Epidermal melanocyte (primary cell): ENCODE data around the gene CMIP.
"Not testable (repeated sequence)": the region's sequence is repeated elsewhere in the genome, so short reads cannot be mapped to it uniquely, and the experiment has no call there.

ENCODE experiments used
- DNase-seq: peaks from one replicate; pipeline ENCODE4 v3.0.0; 2011; ENCODE audit warnings: low spot score; ENCODE audit not compliant: insufficient read length

CMIP gene

DNA sequence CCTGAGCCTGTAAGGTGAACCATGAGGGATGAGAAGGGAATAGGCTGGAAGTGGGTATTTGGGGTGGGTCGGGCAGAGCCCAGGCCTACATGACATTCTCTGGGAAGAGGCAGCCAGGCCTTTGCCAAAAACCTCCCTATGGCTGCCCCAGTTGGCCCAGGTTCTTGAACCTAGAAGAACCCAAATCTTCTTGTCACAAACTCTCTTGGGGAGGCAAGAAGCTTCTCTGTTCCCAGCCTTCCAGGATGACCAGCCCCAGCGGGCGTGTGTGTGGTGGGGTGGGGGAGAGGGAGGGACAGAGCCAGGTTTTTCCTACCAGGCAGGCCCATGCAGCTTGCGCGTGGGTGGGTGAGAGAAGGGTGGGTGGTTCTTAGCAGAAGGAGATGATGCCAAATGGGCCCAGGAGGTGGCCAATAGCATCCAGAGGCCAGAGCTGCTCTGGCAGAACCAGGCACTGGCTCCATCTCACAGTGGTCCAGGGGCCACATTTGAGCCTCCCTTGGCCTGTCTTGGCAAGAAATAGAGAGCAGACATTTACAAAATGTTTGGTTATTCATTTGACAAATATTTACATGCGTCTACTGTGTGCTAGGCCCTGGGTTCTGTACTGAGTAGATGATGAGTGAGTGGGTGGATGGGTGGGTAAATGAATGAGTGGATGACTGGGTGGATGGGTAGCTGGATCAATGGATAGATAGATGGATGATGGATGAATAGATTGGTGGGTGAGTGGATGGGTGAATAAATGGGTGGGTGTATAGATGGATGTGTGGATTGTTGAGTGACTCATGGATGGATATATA, 290.2 kb downstream of the CMIP start:
- no peak for DNase-seq

DNA sequence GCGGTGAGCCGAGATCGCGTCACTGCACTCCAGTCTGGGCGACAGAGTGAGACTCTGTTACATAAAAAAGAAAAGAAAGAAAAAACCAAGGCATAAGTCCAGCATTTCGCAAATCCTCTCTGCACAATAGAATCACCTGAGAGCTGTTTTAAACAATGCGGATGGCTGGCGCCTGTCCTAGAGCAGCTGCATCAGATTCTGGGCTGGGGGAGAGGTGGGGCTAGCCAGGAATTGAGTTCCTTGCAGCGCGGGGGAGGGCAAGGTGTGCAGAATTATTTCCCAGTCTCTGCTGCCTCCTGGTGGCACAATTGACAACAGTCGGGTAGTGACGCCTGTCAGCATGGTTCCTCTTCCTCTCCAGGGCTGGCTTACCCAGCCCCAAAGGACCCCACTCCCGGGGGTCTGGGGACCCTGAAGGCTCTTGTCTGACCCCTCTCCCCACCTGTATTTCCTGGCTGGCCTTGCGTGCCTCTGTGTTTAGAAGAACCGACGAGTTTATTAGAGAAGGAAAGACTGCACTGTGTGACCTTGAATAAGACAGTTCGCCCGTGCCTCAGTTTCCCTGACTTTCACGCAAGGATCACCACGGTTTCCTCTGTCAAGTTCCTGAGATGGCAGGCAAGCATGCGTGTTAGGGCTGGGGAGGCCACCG, 293.4 kb downstream of the CMIP start:
- peak; percentile 67 for DNase-seq

DNA sequence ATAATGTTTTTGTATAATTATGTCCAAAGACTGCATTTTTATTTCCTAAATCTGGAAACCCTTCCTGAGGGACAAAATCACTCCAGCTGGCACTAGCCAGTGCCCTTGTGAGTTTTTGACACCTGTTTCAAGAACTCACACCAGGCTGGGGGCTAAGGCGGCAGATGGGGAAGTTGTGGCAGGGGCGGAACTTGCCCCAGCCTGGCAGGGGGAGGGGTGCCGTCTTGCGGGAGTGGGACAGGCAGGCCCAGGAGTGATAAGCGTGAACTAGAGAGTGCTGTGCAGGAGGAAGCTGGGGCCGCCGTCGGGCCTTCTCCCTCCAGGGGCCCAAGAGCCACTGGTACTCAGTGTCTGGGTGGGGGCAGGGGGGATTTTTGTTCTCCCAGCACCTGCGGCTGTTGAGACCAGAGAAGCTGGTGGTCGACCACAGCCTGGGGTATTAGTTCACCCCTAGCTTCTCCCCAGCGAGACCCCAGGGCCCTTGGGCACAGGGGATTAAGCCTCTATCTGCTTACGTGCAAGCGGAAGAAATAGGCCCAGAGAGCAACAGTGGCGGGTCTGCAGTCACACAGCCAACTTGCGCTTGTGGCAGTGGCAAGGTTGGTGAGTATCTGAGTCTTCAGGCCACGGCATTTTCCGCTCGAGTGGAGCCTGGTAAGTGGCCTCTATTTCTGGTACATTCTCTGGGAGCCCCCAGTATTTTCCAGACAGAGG, 294.3 kb downstream of the CMIP start:
- DNase-seq = no peak

- no peak for DNase-seq
Observed at GRCh38 chr16:81739503-81739902, 294.9 kb downstream of the CMIP start.

DNA sequence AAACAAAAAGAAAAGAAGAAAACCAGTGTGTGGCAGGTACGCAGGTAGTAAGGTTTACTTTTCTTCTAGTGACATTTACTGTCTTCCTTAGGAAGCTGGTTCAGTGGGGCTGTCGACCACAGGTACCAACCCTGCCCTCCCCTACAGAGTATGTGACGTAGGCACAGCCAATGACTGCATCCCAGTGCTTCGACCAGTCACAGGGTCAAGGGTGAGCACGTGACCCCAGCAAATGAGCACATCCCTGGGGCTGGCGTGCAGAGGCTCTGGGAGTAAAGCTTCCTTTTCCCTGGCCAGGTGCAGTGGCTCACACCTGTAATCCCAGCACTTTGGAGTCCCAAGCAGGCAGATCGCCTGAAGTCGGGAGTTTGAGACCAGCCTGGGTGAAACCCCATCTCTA, 295.6 kb downstream of the CMIP start:
- no peak for DNase-seq

- DNase-seq = not testable (repeated sequence)
Observed at GRCh38 chr16:81741430-81741770, 296.8 kb downstream of the CMIP start.

GRCh38 chr16:81744385-81744784, 299.8 kb downstream of the CMIP start:
- no peak for DNase-seq

- no peak for DNase-seq
Observed at GRCh38 chr16:81744911-81745310, 300.3 kb downstream of the CMIP start.

- peak; percentile 59 for DNase-seq
Observed at GRCh38 chr16:81745704-81746558, 301.3 kb downstream of the CMIP start.

- DNase-seq = no peak
Observed at GRCh38 chr16:81746566-81746965, 302.0 kb downstream of the CMIP start.

DNA sequence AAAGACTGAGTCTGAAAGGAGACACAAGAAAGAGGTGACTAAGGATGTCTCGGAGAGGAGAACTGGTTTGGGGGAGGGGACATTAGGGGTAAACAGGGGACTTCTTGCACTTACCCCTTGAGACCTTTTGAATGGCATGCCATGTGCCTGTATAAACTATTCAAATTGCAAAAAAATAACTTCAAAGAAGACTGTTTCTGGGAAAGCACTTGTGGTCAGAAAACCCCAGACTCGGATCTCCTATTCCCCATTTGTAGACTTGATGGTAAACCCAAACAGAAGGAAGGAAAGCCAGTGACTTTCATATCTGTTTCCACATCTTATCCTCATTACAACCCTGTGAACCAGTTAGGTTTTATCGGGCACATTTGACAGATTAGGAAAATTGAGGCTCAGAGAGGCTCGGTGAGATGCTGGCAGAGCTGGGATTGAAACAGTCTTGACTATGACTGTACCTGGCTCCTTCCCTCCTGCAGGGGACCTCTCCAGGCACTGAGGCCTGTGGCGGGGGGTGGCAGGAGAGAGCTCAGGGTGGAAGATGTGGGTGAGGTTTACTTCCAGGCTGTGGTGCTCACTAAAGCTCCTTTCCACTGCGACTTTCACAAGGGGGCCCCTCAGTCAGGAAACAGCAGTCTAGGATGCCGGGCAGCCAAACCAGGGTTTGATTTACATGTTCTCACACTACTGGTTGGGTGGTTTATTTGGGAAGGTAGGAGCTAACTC, 304.0 kb downstream of the CMIP start:
- no peak for DNase-seq

DNA sequence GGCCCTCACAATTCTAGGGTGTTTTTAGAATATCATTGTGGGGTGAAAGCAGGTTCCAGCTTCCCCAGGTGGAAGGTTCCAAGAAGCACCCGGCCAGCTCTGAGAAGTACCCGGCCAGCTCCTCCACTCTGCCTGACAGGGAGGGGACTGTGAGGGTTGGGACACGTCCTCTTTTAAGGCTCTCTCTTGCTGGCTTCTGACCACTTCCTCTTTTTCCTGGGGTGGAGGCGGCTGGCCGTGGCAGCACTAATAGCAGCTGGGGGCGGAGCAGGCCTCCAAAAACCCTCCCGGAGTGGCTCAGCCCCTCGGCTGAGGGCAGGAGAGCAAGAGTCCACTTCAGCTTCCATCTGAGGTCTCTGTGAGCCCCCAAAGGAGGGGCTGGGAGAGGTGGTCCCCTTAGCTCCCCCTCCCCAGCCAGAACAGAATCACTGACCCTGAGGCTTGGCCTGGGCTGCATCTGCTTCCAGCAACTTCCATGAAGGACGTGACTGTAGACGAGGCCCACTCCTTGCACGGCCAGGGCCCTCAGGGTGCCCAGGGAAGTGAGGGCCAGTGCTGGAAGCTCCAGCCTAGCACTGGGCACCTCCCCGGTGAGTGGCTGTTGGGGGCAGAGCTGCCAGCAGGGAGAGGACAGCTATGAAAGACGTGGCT, 307.7 kb downstream of the CMIP start:
- DNase-seq = no peak

GRCh38 chr16:81752876-81753227, 308.2 kb downstream of the CMIP start:
- no peak for DNase-seq

GRCh38 chr16:81754858-81755257, 310.2 kb downstream of the CMIP start:
- no peak for DNase-seq

DNA sequence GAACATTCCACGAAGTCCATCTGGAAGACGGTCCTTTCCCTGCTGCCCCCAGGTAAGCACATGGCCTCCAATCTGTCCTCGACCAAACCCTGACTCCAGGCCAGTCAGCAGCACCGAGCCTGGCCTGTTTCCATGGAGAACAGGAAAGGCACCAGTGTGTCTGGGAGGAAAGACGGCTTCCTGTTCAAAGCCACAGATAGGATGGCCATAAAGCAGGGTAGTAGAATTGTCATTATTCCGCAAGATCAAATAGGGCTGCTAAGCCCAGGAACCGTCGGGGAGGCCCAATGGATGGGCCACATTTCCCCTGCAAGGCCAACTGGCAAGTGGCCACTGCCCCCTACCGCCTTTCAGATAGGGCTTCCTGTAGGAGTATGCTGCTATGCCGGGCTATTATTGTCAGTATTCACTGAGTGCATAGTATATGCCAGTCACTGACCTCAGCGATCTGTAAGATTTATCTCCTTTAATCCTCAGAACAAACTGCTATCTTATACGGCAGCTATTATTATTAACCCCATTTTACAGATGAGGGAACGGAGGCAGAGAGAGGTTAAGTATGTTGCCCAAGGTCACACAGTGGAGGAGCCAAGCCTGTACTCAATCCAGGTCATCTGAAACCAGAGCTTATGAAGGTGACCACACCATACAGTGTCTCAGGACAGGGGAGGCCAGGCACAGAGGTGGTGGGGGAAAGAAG, 311.5 kb downstream of the CMIP start:
- DNase-seq = no peak

DNA sequence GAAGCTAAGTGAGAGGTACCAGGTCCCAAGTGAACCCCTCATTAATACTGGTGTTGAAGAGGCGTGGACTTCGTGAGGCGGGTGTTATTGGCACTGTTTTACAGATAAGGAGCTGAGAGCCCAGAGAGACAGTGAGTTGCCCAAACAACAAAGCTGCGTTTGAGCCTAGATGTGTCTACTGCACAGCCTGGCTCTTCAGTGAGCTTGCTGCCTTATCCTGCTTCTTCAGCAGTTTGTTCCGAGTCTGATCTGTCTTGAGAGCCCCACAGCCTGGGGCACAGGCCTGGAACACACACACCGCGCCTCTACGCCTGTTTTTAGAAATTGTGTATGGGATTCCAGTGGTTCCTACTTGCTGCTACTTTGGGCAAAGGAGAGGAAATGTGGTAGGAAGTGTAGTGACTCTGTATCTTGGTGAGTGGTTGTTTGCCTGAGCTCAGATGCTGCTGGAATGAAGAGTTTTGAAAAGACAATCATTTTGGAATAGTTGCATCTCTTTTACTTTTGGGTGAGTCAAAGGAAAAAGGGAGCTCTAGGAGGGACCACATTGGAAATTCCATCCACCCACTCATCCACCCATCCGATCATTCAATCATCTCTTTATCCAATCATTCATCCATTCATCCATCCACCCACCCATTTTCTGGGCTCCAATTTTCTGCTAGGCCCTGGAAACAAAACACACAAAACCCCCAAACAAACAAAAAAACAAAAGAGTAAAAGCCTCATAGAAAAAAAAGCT, 312.2 kb downstream of the CMIP start:
- DNase-seq = no peak

- no peak for DNase-seq
Observed at GRCh38 chr16:81758376-81758775, 313.8 kb downstream of the CMIP start.
